PFSK-1 (cell line): ENCODE data around the gene SIRPB1.

Experiments used
- FOXP2 ChIP-seq: optimal IDR thresholded peaks from 2 replicates; pipeline ENCODE3; 2011; ENCODE audit warnings: borderline replicate concordance, control low read depth, inconsistent platforms; ENCODE audit not compliant: insufficient read depth; ENCODE audit errors: extremely low read length, extremely low read depth
- POLR2AphosphoS5 ChIP-seq: IDR thresholded peaks from 2 replicates; pipeline ENCODE4 v1.6.1; 2012; ENCODE audit warnings: low read depth, mild to moderate bottlenecking, control low read depth, low read length, moderate library complexity
- REST ChIP-seq, 2 experiments: IDR thresholded peaks; 2 replicates each; pipeline versions ENCODE4 v1.6.1 to v1.8.0; 2011 to 2012; ENCODE audit warnings: low read depth in 2 of 2, low read length in 2 of 2, control low read depth in 1 of 2, inconsistent platforms in 1 of 2, mild to moderate bottlenecking in 1 of 2, moderate library complexity in 1 of 2; ENCODE audit not compliant: insufficient read depth in 1 of 2
- SIN3A ChIP-seq: IDR thresholded peaks from 2 replicates; pipeline ENCODE4 v1.6.1; 2012; ENCODE audit warnings: mild to moderate bottlenecking, low read length, moderate library complexity, borderline replicate concordance; ENCODE audit not compliant: insufficient read depth
- TAF1 ChIP-seq: IDR thresholded peaks from 2 replicates; pipeline ENCODE4 v1.6.1; 2012; ENCODE audit warnings: low read length, control low read depth, borderline replicate concordance; ENCODE audit not compliant: insufficient read depth

The SIRPB1 gene

GRCh38 chr20:1616858-1617434 is 2.9 kb downstream of the SIRPB1 start:
- 0 out of 4 replicates have a peak, but pooled peaks of 1 of the 2 experiments have one; percentile 25 for TF ChIP-seq REST (IDR thresholded peaks at IDR 0.05; ENCODE audit: insufficient read depth in 1 of 2, low read depth in 2 of 2, low read length in 2 of 2)
- TF ChIP-seq POLR2AphosphoS5 = no peak
- 0 out of 2 replicates have a peak, but pooled peaks have one; percentile 17 for TF ChIP-seq TAF1
- TF ChIP-seq FOXP2 = no peak
- no peak for TF ChIP-seq SIN3A

GRCh38 chr20:1600736-1601135 is 19.1 kb downstream of the SIRPB1 start:
- no peak for TF ChIP-seq POLR2AphosphoS5
- no peak for TF ChIP-seq TAF1
- no peak for TF ChIP-seq FOXP2
- no peak for TF ChIP-seq SIN3A
- TF ChIP-seq REST (IDR thresholded peaks at IDR 0.05; ENCODE audit: insufficient read depth in 1 of 2, low read depth in 2 of 2, low read length in 2 of 2) = no peak

GRCh38 chr20:1595333-1595732 is 24.5 kb downstream of the SIRPB1 start:
- TF ChIP-seq SIN3A = no peak
- TF ChIP-seq FOXP2 = no peak

- TF ChIP-seq SIN3A (no peak), TAF1 (no peak), REST (IDR thresholded peaks at IDR 0.05; ENCODE audit: insufficient read depth in 1 of 2, low read depth in 2 of 2, low read length in 2 of 2) (no peak), FOXP2 (no peak), POLR2AphosphoS5 (no peak)
Measured at GRCh38 chr20:1588533-1589460, 31.0 kb downstream of the SIRPB1 start.

GRCh38 chr20:1587781-1588532 is 31.9 kb downstream of the SIRPB1 start:
- no peak for TF ChIP-seq POLR2AphosphoS5
- TF ChIP-seq FOXP2 = no peak
- TF ChIP-seq SIN3A = no peak
- no peak for TF ChIP-seq REST (IDR thresholded peaks at IDR 0.05; ENCODE audit: insufficient read depth in 1 of 2, low read depth in 2 of 2, low read length in 2 of 2)
- TF ChIP-seq TAF1 = no peak
